ENCODE data around the gene ERN1.
A peak's percentile ranks its signal among the peaks of the same experiment; 100 is the strongest.
"Not testable (repeated sequence)": the region's sequence is repeated elsewhere in the genome, so short reads cannot be mapped to it uniquely, and the experiment has no call there.

The ERN1 gene

DNA sequence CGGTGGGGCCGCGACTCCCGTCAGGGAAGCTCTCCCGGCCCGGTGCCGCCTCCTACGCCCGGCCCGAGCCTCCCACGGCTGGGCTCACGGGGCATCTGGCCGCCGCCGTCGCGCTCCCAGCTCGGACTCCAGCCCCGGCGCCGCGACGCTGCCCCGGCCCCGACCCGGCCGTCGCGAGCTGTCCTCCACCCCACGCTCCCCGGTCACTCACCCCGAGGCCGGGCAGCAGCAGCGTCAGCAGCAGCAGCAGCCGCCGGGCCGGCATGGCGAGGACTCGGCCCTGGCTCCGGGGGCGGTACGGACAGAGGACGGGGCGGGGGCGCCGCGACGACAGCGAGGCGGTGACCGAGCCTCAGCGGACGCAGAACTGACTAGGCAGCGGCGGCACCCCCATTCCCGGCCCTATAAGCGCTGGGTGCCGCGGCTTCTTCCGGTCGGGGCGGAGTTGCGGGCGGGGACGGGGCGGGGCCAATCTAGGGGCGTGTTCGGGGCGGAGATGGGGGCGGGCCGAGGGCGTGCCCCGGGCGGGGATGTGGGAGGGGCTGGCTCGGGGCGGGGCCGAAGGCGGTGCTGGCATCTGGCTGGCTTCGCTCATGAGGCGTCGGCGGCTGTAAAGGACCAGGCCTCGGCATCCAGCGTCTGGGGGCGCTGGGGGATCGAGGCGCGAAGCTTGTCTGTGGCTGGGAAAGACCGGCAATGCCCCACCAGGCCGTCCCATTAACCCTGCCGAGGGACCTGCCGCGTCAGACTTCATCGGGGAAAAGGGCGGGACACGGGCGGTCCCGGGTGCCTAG lies at the start of gene ERN1:
ERN1 (minus strand) TSS at position 380 of the 794 bp plus-strand sequence; CDS start at position 265, 115 bp downstream.
- Mint-ChIP-seq H3K27me3 (ENCODE audit: low read depth) (peaks cover 5% of the 10 kb centered on the region), H3K27ac (peak within 1 kb of the TSS; percentile 94 to 98 (median 97)), H3K9me3 (no peaks in the 10 kb centered on the region), H3K36me3 (ENCODE audit: low read depth) (no peaks in the 10 kb centered on the region), H3K4me1 (peaks cover 29% of the 10 kb centered on the region), H3K4me3 (peak within 1 kb of the TSS; percentile 87 to 95 (median 88))
- no peak for TF ChIP-seq CTCF (IDR thresholded peaks at IDR 0.05; ENCODE audit: unreplicated experiment in 3 of 3)

GRCh38 chr17:64179024-64179423 lies 49.1 kb upstream of the ERN1 start:
- H3K4me3 Mint-ChIP-seq, result not testable (repeated sequence)
- H3K36me3 Mint-ChIP-seq (ENCODE audit: low read depth), result peaks cover 41% of the 10 kb centered on the region

DNA sequence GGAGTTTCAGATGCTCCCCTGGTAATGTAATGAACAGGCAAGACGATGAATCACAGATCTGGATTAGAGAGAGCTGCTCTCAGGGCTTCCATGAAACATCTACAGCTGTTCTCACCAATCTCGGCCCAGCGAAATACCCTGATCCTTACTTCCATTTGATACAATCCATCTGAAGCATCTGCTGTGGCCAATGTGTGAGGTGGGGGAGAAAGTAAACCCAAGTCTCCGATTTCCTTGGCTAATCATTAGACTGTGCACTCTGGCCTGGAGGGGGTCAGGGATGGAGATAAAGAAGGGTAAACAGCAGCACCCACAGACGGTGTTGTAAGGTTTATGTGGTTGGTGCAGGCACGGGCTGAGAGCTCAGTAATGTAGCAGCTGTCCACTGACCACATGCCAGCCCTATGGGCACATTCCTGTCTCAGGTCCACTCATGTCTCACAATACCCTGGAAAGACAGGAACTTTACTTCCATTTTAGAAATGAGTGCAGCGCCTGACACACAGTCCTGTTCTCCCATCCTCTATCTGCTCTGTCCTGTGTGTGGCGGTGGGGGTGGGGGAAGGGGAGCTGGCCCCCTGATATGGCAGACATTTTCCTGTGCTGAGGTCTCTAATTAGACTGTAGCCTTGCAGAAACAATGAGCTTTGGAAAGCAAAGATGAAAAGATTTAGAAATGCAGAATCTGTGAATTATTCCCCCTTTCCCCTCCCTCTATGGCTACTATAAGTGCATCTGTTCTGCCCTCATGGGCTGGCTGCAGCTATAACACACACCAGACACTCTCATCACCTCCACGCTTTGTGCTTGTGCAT lies 48.3 kb upstream of the ERN1 start:
- Mint-ChIP-seq H3K27me3 (ENCODE audit: low read depth) (peaks cover 4% of the 10 kb centered on the region), H3K4me3 (peak overlapping the region in 2 of 3 experiments; percentile 5 to 54), H3K27ac (peak overlapping the region; percentile 89 to 91 (median 91)), H3K4me1 (peaks cover 51% of the 10 kb centered on the region), H3K36me3 (ENCODE audit: low read depth) (peaks cover 45% of the 10 kb centered on the region), H3K9me3 (no peaks in the 10 kb centered on the region)
- TF ChIP-seq CTCF (IDR thresholded peaks at IDR 0.05; ENCODE audit: unreplicated experiment in 3 of 3), result no peak

More at GRCh38 chr17:64179024-64179423, 49.1 kb upstream of the ERN1 start:
- H3K9me3 Mint-ChIP-seq; H3K27me3 Mint-ChIP-seq (ENCODE audit: low read depth): not testable (repeated sequence)
- Mint-ChIP-seq H3K27ac (peak overlapping the region in 1 of 3 experiments; percentile 91), H3K4me1 (peaks cover 51% of the 10 kb centered on the region)

DNA sequence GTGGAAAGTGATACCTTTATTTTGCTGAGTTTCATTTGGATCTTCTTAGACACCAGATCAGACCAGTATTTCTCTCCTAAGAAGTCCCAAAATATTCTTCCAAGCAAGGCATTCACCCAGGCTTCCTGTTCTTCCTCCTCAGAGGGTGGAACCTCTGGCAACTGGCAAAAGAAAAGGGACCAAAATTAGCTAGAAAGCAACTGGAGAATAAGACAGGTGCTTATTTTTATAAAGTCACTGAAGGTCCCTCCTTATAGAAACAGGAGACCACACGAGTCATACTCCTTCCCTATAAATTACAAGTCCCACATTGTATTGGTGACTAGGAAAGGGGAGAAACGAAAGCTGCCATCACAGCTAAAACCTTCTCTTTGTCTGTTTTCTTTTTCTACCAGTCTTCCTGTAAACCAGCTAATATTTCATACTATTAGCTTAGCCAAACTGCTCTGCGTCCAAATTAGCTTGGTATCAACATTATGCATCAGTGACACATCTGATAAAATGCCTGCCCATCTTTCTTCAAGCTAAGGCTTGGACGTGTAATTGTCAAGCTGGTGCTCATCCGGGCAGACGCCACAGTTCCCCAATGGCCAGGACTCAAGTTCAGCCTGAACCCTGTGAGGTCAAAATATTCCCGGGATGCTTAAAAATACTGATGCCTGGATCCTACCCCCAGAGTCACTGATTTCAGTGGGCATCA lies 47.5 kb upstream of the ERN1 start:
- H3K9me3 Mint-ChIP-seq, result no peaks in the 10 kb centered on the region
- H3K27me3 Mint-ChIP-seq (ENCODE audit: low read depth), result peaks cover 4% of the 10 kb centered on the region
- peak overlapping the region; percentile 89 to 91 (median 91) for H3K27ac Mint-ChIP-seq
- peak overlapping the region in 2 of 3 experiments; percentile 5 to 54 for H3K4me3 Mint-ChIP-seq
- peaks cover 51% of the 10 kb centered on the region for H3K36me3 Mint-ChIP-seq (ENCODE audit: low read depth)
- peaks cover 51% of the 10 kb centered on the region for H3K4me1 Mint-ChIP-seq
- no peak for TF ChIP-seq CTCF (IDR thresholded peaks at IDR 0.05; ENCODE audit: unreplicated experiment in 3 of 3)

GRCh38 chr17:64176556-64176955 lies 46.6 kb upstream of the ERN1 start:
- H3K9me3 Mint-ChIP-seq, result no peaks in the 10 kb centered on the region
- peaks cover 57% of the 10 kb centered on the region for H3K36me3 Mint-ChIP-seq (ENCODE audit: low read depth)
- peak overlapping the region in 2 of 3 experiments; percentile 32 to 91 for H3K27ac Mint-ChIP-seq
- H3K4me3 Mint-ChIP-seq, result peak overlapping the region in 1 of 3 experiments; percentile 39
- H3K4me1 Mint-ChIP-seq, result peaks cover 51% of the 10 kb centered on the region
- H3K27me3 Mint-ChIP-seq (ENCODE audit: low read depth), result peaks cover 4% of the 10 kb centered on the region
- TF ChIP-seq CTCF (IDR thresholded peaks at IDR 0.05; ENCODE audit: unreplicated experiment in 3 of 3), result no peak

Data from nephron (organoid).